ENCODE data around the gene KCNG2.

The KCNG2 gene

GRCh38 chr18:79855147-79855933 is 57.6 kb downstream of the KCNG2 start:
- peak; percentile 30 for DNase-seq

GRCh38 chr18:79856119-79857007 is 58.6 kb downstream of the KCNG2 start:
- peak; percentile 54 for DNase-seq

- DNase-seq = peak; percentile 24
These were observed 59.4 kb downstream of the KCNG2 start for GRCh38 chr18:79857082-79857671.

- peak; percentile 26 for DNase-seq
These were observed 61.6 kb downstream of the KCNG2 start for GRCh38 chr18:79859314-79859713.

GRCh38 chr18:79861687-79862086 is 63.9 kb downstream of the KCNG2 start:
- no peak for DNase-seq

- DNase-seq = peak; percentile 26
These were observed 64.8 kb downstream of the KCNG2 start for GRCh38 chr18:79862562-79862961.

- peak; percentile 35 for DNase-seq
These were observed 65.6 kb downstream of the KCNG2 start for GRCh38 chr18:79863161-79864005.

- DNase-seq = peak; percentile 35
These were observed 66.4 kb downstream of the KCNG2 start for GRCh38 chr18:79864006-79864725.

- DNase-seq = peak; percentile 21
These were observed 67.2 kb downstream of the KCNG2 start for GRCh38 chr18:79864955-79865354.

- DNase-seq = peak; percentile 32
These were observed 68.2 kb downstream of the KCNG2 start for GRCh38 chr18:79865951-79866350.

- peak; percentile 35 for DNase-seq
These were observed 69.3 kb downstream of the KCNG2 start for GRCh38 chr18:79866889-79867574.

- DNase-seq = no peak
These were observed 69.9 kb downstream of the KCNG2 start for GRCh38 chr18:79867666-79868065.

- DNase-seq = peak; percentile 35
These were observed 70.5 kb downstream of the KCNG2 start for GRCh38 chr18:79868168-79868784.

- peak; percentile 47 for DNase-seq
These were observed 71.2 kb downstream of the KCNG2 start for GRCh38 chr18:79868811-79869541.

GRCh38 chr18:79869591-79870300 is 72.0 kb downstream of the KCNG2 start:
- DNase-seq = peak; percentile 46

GRCh38 chr18:79870301-79871025 is 72.7 kb downstream of the KCNG2 start:
- peak; percentile 32 for DNase-seq

GRCh38 chr18:79871026-79871390 is 73.3 kb downstream of the KCNG2 start:
- DNase-seq = peak; percentile 35

GRCh38 chr18:79871481-79872091 is 73.8 kb downstream of the KCNG2 start:
- DNase-seq = peak; percentile 40
